A673 (cell line): Measurements from ENCODE around the gene CERK. TPM values are rescaled to one million over a fixed set of nuclear protein-coding genes. Genes with fewer than 3 reads are reported as not detected.
"Not testable (repeated sequence)": the region's sequence is repeated elsewhere in the genome, so short reads cannot be mapped to it uniquely, and the experiment has no call there.

ENCODE experiments used
- BruUV-seq: library from RNA; stranded (reverse); fragments of 400-500 nt; replicated peaks from 2 replicates; lab custom pipeline; 2021; lab: Mats Ljungman, UMichigan
- CTCF ChIA-PET: fragments of 300-600 bp; sonication (Branson Sonifier 250); formaldehyde crosslinking; loops from one replicate; lab custom pipeline; 2022; ENCODE audit warnings: antibody characterized with exemption; lab: Charles Lee
- POLR2A ChIA-PET: fragments of 300-600 bp; sonication (Branson Sonifier 250); formaldehyde crosslinking; loops from one replicate; lab custom pipeline; 2022; ENCODE audit warnings: antibody characterized with exemption; ENCODE audit not compliant: low non-redundant PET; lab: Charles Lee
- DNase-seq: peaks from one replicate; pipeline ENCODE4 v3.0.0-alpha.2; 2015; ENCODE audit warnings: low spot score
- H3K27ac ChIP-seq: fragments of 200-600 bp; sonication (generic); 2 replicates; pipeline ENCODE4 v1.5.1; 2016; ENCODE audit warnings: mixed run types, low read depth, mild to moderate bottlenecking, mixed read lengths, antibody characterized with exemption, low read length; ENCODE audit not compliant: poor library complexity, severe bottlenecking
- H3K27me3 ChIP-seq: fragments of 200-600 bp; sonication (generic); replicated peaks from 2 replicates; pipeline ENCODE4 v1.6.1; 2017; ENCODE audit warnings: mixed run types, low read depth, mild to moderate bottlenecking, mixed read lengths, antibody characterized with exemption, low read length; ENCODE audit not compliant: insufficient read depth, poor library complexity
- H3K36me3 ChIP-seq: fragments of 200-600 bp; sonication (generic); 2 replicates; pipeline ENCODE4 v1.6.1; 2016; ENCODE audit warnings: mixed run types, mild to moderate bottlenecking, mixed read lengths, antibody characterized with exemption, low read length; ENCODE audit not compliant: insufficient read depth, poor library complexity, severe bottlenecking
- H3K4me1 ChIP-seq: fragments of 200-600 bp; sonication (generic); 2 replicates; pipeline ENCODE4 v1.6.1; 2017; ENCODE audit warnings: mixed run types, mild to moderate bottlenecking, mixed read lengths, antibody characterized with exemption, low read length; ENCODE audit not compliant: insufficient read depth, poor library complexity, severe bottlenecking
- H3K4me3 ChIP-seq: fragments of 200-600 bp; sonication (generic); 2 replicates; pipeline ENCODE4 v1.5.1; 2016; ENCODE audit warnings: low read depth, mixed run types, mild to moderate bottlenecking, mixed read lengths, low read length; ENCODE audit not compliant: poor library complexity, severe bottlenecking
- H3K9me3 ChIP-seq: fragments of 200-600 bp; sonication (generic); 2 replicates; pipeline ENCODE4 v1.6.1; 2016; ENCODE audit warnings: mixed run types, low read depth, mild to moderate bottlenecking, mixed read lengths, antibody characterized with exemption, low read length; ENCODE audit not compliant: poor library complexity, severe bottlenecking
- CTCF ChIP-seq: fragments of 300-800, 200-600 bp; sonication (generic); conservative IDR thresholded peaks from 2 replicates; pipeline ENCODE4 v1.5.1; 2017; ENCODE audit warnings: low read depth, mild to moderate bottlenecking, antibody characterized with exemption, low read length, moderate library complexity, mixed read lengths
- EZH2 ChIP-seq: fragments of 200-600 bp; sonication (generic); IDR thresholded peaks from 2 replicates; pipeline ENCODE4 v1.6.1; 2017; ENCODE audit warnings: borderline replicate concordance, low read depth, mild to moderate bottlenecking, mixed read lengths, antibody characterized with exemption, low read length; ENCODE audit not compliant: poor library complexity, severe bottlenecking
- intact Hi-C: fragments of 100-400 bp; cut with micrococcal nuclease; formaldehyde crosslinking; loops from one replicate; pipeline ENCODE4 v1.10.0; 2022; ENCODE audit not compliant: unreplicated experiment
- total RNA-seq: library from RNA; stranded (reverse); gene quantifications from 2 replicates; pipeline ENCODE4 v1.2.3, GENCODE V29; 2021

Gene CERK
- total RNA-seq, 1 experiment from 2014 or later, result 58.8 TPM

- CTCF ChIA-PET, result no interaction called here
- POLR2A ChIA-PET, result no interaction called here
- peak overlapping the region; percentile 5 for H3K27ac ChIP-seq
- TF ChIP-seq CTCF (no peak), EZH2 (no peak)
- BruUV-seq, result no TSS peak
- DNase-seq, result no peak
- H3K9me3 ChIP-seq, result no peaks in the 10 kb centered on the region
- peak overlapping the region; percentile 99 for H3K4me3 ChIP-seq
- peaks cover 4% of the 10 kb centered on the region for H3K36me3 ChIP-seq
- peaks cover 26% of the 10 kb centered on the region for H3K4me1 ChIP-seq
- no peaks in the 10 kb centered on the region for H3K27me3 ChIP-seq
- intact Hi-C loops, result no loop called here
Observed at GRCh38 chr22:46735747-46736608, 2.1 kb downstream of the CERK start.

- POLR2A ChIA-PET, result no interaction called here
- Histone ChIP-seq H3K9me3 (no peaks in the 10 kb centered on the region), H3K36me3 (peaks cover 4% of the 10 kb centered on the region), H3K27me3 (no peaks in the 10 kb centered on the region), H3K4me1 (peaks cover 35% of the 10 kb centered on the region), H3K27ac (no peak overlapping the region), H3K4me3 (no peak overlapping the region)
- no TSS peak for BruUV-seq
- no peak for DNase-seq
- intact Hi-C loops, result no loop called here
- CTCF ChIA-PET, result no interaction called here
- TF ChIP-seq EZH2 (no peak), CTCF (no peak)
Observed at GRCh38 chr22:46734830-46735453, 3.1 kb downstream of the CERK start.

- intact Hi-C loops, H3K27ac ChIP-seq, CTCF ChIA-PET, H3K9me3 ChIP-seq, DNase-seq, H3K4me3 ChIP-seq, BruUV-seq, H3K27me3 ChIP-seq, H3K36me3 ChIP-seq, POLR2A ChIA-PET: not testable (repeated sequence)
- peaks cover 35% of the 10 kb centered on the region for H3K4me1 ChIP-seq
Observed at GRCh38 chr22:46734213-46734722, 3.8 kb downstream of the CERK start.
